ENCODE results near the gene MLLT3. TPM values are rescaled to one million over a fixed set of nuclear protein-coding genes. Genes with fewer than 3 reads are reported as not detected.

The MLLT3 gene
- total RNA-seq, 2 donors from 2014 or later: 5.6 to 5.7 TPM

GRCh38 chr9:20428976-20429375 is 193.3 kb downstream of the MLLT3 start:
- Histone ChIP-seq H3K36me3 (replicated peaks in 1 of 2; ENCODE audit: insufficient read depth in 1 of 2, low read depth in 2 of 2) (no peaks in the 10 kb centered on the region), H3K9me3 (no peaks in the 10 kb centered on the region), H3K27ac (no peak overlapping the region), H3K4me1 (no peaks in the 10 kb centered on the region), H3K4me3 (no peak overlapping the region), H3K27me3 (no peaks in the 10 kb centered on the region)
- ATAC-seq: no peak
- intact Hi-C loops (cut with DNase I): no loop called here
- DNase-seq: no peak
- TF ChIP-seq CTCF (IDR thresholded peaks at IDR 0.05): no peak
- no peak for TF ChIP-seq POLR2A (IDR thresholded peaks at IDR 0.05)
- 69 to 74% methylated on average over 1 of the region's 1 CpG for WGBS, 2 donors

- WGBS, 2 donors: 86 to 97% methylated on average over 1 of the region's 1 CpG
- ATAC-seq (no peak), DNase-seq (no peak)
- no peaks in the 10 kb centered on the region for H3K36me3 ChIP-seq (replicated peaks in 1 of 2; ENCODE audit: insufficient read depth in 1 of 2, low read depth in 2 of 2)
- H3K4me1 ChIP-seq: no peaks in the 10 kb centered on the region
- no peak overlapping the region for H3K27ac ChIP-seq
- H3K9me3 ChIP-seq: no peaks in the 10 kb centered on the region
- H3K27me3 ChIP-seq: no peaks in the 10 kb centered on the region
- H3K4me3 ChIP-seq: no peak overlapping the region
- intact Hi-C loops (cut with DNase I): no loop called here
- TF ChIP-seq CTCF (IDR thresholded peaks at IDR 0.05): no peak
- TF ChIP-seq POLR2A (IDR thresholded peaks at IDR 0.05): no peak
Measured at GRCh38 chr9:20427359-20427758, 194.9 kb downstream of the MLLT3 start.

GRCh38 chr9:20426019-20426418 is 196.3 kb downstream of the MLLT3 start:
- 92 to 94% methylated on average over 2 of the region's 2 CpGs for WGBS, 2 donors
- Histone ChIP-seq H3K4me1 (no peaks in the 10 kb centered on the region), H3K9me3 (no peaks in the 10 kb centered on the region), H3K27ac (no peak overlapping the region), H3K27me3 (no peaks in the 10 kb centered on the region), H3K4me3 (no peak overlapping the region), H3K36me3 (replicated peaks in 1 of 2; ENCODE audit: insufficient read depth in 1 of 2, low read depth in 2 of 2) (no peaks in the 10 kb centered on the region)
- intact Hi-C loops (cut with DNase I): no loop called here
- ATAC-seq (no peak), DNase-seq (no peak)
- no peak for TF ChIP-seq POLR2A (IDR thresholded peaks at IDR 0.05)
- no peak for TF ChIP-seq CTCF (IDR thresholded peaks at IDR 0.05)

- TF ChIP-seq POLR2A (IDR thresholded peaks at IDR 0.05) (no peak), CTCF (IDR thresholded peaks at IDR 0.05) (no peak)
- intact Hi-C loops (cut with DNase I): no loop called here
Measured at GRCh38 chr9:20419533-20419932, 202.8 kb downstream of the MLLT3 start.

GRCh38 chr9:20418485-20418884 is 203.8 kb downstream of the MLLT3 start:
- intact Hi-C loops (cut with DNase I): no loop called here
- H3K27ac ChIP-seq: no peak overlapping the region
- no peaks in the 10 kb centered on the region for H3K9me3 ChIP-seq
- H3K36me3 ChIP-seq (replicated peaks in 1 of 2; ENCODE audit: insufficient read depth in 1 of 2, low read depth in 2 of 2): no peaks in the 10 kb centered on the region
- ATAC-seq (no peak), DNase-seq (no peak)
- no peak overlapping the region for H3K4me3 ChIP-seq
- no peak for TF ChIP-seq POLR2A (IDR thresholded peaks at IDR 0.05)
- TF ChIP-seq CTCF (IDR thresholded peaks at IDR 0.05): no peak
- WGBS, 2 donors: 93 to 99% methylated on average over 7 of the region's 7 CpGs
- no peaks in the 10 kb centered on the region for H3K27me3 ChIP-seq
- H3K4me1 ChIP-seq: no peaks in the 10 kb centered on the region

More at GRCh38 chr9:20419533-20419932, 202.8 kb downstream of the MLLT3 start:
- H3K4me3 ChIP-seq: no peak overlapping the region
- H3K4me1 ChIP-seq: no peaks in the 10 kb centered on the region
- DNase-seq: no peak
- no peaks in the 10 kb centered on the region for H3K27me3 ChIP-seq
- ATAC-seq: no peak
- no peak overlapping the region for H3K27ac ChIP-seq
- no peaks in the 10 kb centered on the region for H3K36me3 ChIP-seq (replicated peaks in 1 of 2; ENCODE audit: insufficient read depth in 1 of 2, low read depth in 2 of 2)
- WGBS, 2 donors: 50 to 59% methylated on average over 3 of the region's 3 CpGs
- H3K9me3 ChIP-seq: no peaks in the 10 kb centered on the region

Measured in body of pancreas (tissue), 4 donors.